Esophagus muscularis mucosa (tissue), 4 donors: ENCODE data around the gene ARHGAP15. TPM values are rescaled to one million over a fixed set of nuclear protein-coding genes. Genes with fewer than 3 reads are reported as not detected.

Source experiments
- DNase-seq: peaks from one replicate; pipeline ENCODE4 v3.0.0-alpha.2; 2017; ENCODE audit errors: extremely low spot score
- H3K27ac ChIP-seq, 4 donors: fragments of 200-600 bp; sonication (generic); replicated peaks in 1 of 4; 1 replicate in 3 of 4; 2 replicates in 1 of 4; pipeline ENCODE4 v1.5.1; 2016 to 2019; ENCODE audit warnings: mild to moderate bottlenecking in 1 of 4
- H3K27me3 ChIP-seq, 4 donors: fragments of 200-600 bp; sonication (generic); one replicate each; pipeline versions ENCODE4 v1.5.1 to v1.6.0; 2016 to 2019
- H3K36me3 ChIP-seq, 4 donors: fragments of 200-600 bp; sonication (generic); one replicate each; pipeline ENCODE4 v1.5.1; 2016 to 2019
- H3K4me1 ChIP-seq, 4 donors: fragments of 200-600 bp; sonication (generic); one replicate each; pipeline ENCODE4 v1.5.1; 2016 to 2019
- H3K4me3 ChIP-seq, 4 donors: fragments of 200-600 bp; sonication (generic); 1 replicate in 2 of 4; 2 replicates in 2 of 4; pipeline ENCODE4 v1.5.1; 2016 to 2019; ENCODE audit warnings: mild to moderate bottlenecking in 4 of 4, moderate library complexity in 1 of 4
- H3K9me3 ChIP-seq, 4 donors: fragments of 200-600 bp; sonication (generic); 1 replicate in 3 of 4; 2 replicates in 1 of 4; pipeline ENCODE4 v1.5.1; 2016 to 2019
- CTCF ChIP-seq, 3 experiments: fragments of 200-600 bp in 2 of 3; fragments of 450-650 bp in 1 of 3; sonication (generic) in 2 of 3; IDR thresholded peaks; one replicate each; pipeline ENCODE4 v1.5.1; 2017 to 2019; ENCODE audit warnings: antibody characterized with exemption in 3 of 3, mild to moderate bottlenecking in 2 of 3, moderate library complexity in 1 of 3
- EP300 ChIP-seq: sonication (generic); formaldehyde crosslinking; IDR thresholded peaks from one replicate; pipeline ENCODE4 v1.6.1; 2017; ENCODE audit warnings: antibody characterized with exemption
- POLR2A ChIP-seq: fragments of 450-650 bp; IDR thresholded peaks from one replicate; pipeline ENCODE4 v1.6.1; 2017; ENCODE audit warnings: antibody characterized with exemption, moderate library complexity, mild to moderate bottlenecking, low read depth
- POLR2AphosphoS5 ChIP-seq, 2 donors: sonication (generic); formaldehyde crosslinking; IDR thresholded peaks; one replicate each; pipeline ENCODE4 v1.6.1; 2017; ENCODE audit warnings: antibody characterized with exemption in 2 of 2
- WGBS: methylation state at CpG from one replicate; pipeline ENCODE4 v1.1.5; 2018; 5-methylcytosine and 5-hydroxymethylcytosine counted together
- intact Hi-C: fragments of 100-400 bp; cut with DNase I; formaldehyde crosslinking; loops from one replicate; pipeline ENCODE4 v1.15.1; 2023
- total RNA-seq, 4 donors: library from RNA; depleted of rRNA; stranded (reverse); fragments of >200 nt; gene quantifications; one replicate each; pipeline versions ENCODE4 v1.1.0 to v1.2.1, GENCODE V29; 2016

The ARHGAP15 gene
- total RNA-seq, 4 donors from 2014 or later = 5.4 to 13.3 (median 7.1) TPM

GRCh38 chr2:143702931-143703330, 573.7 kb downstream of the ARHGAP15 start:
- no peak for DNase-seq
- H3K9me3 ChIP-seq = no peaks in the 10 kb centered on the region
- H3K4me3 ChIP-seq = no peak overlapping the region
- H3K27ac ChIP-seq = no peak overlapping the region
- no peaks in the 10 kb centered on the region for H3K27me3 ChIP-seq
- intact Hi-C loops = no loop called here
- WGBS = 88% methylated on average over 1 of the region's 1 CpG
- TF ChIP-seq POLR2A (no peak), POLR2AphosphoS5 (IDR thresholded peaks at IDR 0.05) (no peak), CTCF (IDR thresholded peaks at IDR 0.05) (no peak), EP300 (no peak)
- no peaks in the 10 kb centered on the region for H3K36me3 ChIP-seq
- no peaks in the 10 kb centered on the region for H3K4me1 ChIP-seq

DNA sequence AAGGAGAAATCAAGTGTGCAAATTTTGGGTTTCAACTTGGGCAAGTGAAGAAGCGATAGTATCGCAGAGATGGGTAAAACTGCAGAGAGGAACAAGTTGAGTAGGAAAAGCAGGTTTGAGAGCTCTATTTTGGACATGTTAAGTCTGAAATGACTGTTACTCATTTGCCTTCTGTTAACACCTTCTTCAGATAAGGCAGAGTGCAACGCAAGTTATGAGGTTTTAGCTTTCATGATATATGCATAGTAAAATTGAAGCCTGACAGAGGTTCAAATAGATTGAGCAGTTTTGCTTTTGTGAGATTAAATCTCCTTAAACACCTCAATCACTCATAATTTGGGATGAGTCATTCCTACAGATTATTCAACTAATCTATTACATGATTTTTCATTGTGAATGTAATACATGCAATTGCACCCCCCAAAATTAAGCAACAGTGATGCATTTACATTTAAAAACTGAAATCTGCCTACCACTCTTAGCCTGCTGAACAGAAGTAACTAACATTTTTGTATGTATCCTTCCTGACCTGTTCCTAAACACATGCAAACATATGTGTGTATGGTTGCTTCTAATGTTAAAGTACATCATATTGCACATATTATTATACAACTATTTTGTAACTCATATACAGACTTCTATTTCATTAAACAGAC, 575.4 kb downstream of the ARHGAP15 start:
- H3K27ac ChIP-seq = no peak overlapping the region
- DNase-seq = no peak
- H3K4me1 ChIP-seq = no peaks in the 10 kb centered on the region
- H3K27me3 ChIP-seq = no peaks in the 10 kb centered on the region
- no peaks in the 10 kb centered on the region for H3K9me3 ChIP-seq
- intact Hi-C loops = no loop called here
- WGBS = 95% methylated on average over 3 of the region's 3 CpGs
- H3K36me3 ChIP-seq = no peaks in the 10 kb centered on the region
- TF ChIP-seq POLR2A (no peak), POLR2AphosphoS5 (IDR thresholded peaks at IDR 0.05) (no peak), CTCF (IDR thresholded peaks at IDR 0.05) (no peak), EP300 (no peak)
- no peak overlapping the region for H3K4me3 ChIP-seq

DNA sequence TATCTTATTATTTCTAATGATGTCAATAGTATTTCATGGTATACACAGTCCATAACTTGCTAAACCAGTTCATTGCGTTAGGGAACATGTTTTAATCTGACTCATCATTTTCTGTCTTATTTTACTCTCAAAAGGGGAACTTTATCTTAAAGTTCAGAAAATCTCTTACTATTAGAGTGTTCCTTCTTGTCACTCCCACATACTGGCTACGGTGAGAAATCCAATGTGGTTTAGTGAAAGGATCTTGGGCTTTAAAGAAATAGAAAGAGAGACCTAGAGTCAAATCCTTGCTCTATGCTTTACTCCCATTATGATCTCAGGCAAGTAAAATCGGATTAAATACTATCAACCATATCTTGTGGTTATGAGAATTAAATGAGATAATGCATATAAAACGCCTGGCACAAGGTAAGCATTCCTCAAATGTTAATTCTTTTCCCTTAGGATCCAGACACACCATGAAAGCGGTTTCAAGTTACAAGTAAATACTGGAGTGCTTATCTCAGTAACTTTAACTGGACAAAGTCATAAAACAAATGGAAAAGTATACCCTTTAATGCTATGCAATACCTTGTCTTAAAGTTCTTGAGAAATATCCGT, 576.0 kb downstream of the ARHGAP15 start:
- Histone ChIP-seq H3K4me3 (no peak overlapping the region), H3K27ac (no peak overlapping the region), H3K4me1 (no peaks in the 10 kb centered on the region), H3K9me3 (no peaks in the 10 kb centered on the region), H3K36me3 (no peaks in the 10 kb centered on the region), H3K27me3 (no peaks in the 10 kb centered on the region)
- no peak for DNase-seq
- WGBS = 84% methylated on average over 6 of the region's 6 CpGs
- TF ChIP-seq POLR2AphosphoS5 (IDR thresholded peaks at IDR 0.05) (no peak), EP300 (no peak), CTCF (IDR thresholded peaks at IDR 0.05) (no peak), POLR2A (no peak)
- intact Hi-C loops = no loop called here

- no peak for TF ChIP-seq EP300
- no peak for TF ChIP-seq CTCF (IDR thresholded peaks at IDR 0.05)
- no peak for TF ChIP-seq POLR2A
- TF ChIP-seq POLR2AphosphoS5 (IDR thresholded peaks at IDR 0.05) = no peak
- no peak overlapping the region for H3K4me3 ChIP-seq
- no peaks in the 10 kb centered on the region for H3K9me3 ChIP-seq
- no peaks in the 10 kb centered on the region for H3K4me1 ChIP-seq
- intact Hi-C loops = no loop called here
- no peaks in the 10 kb centered on the region for H3K36me3 ChIP-seq
- 87% methylated on average over 3 of the region's 3 CpGs for WGBS
- no peak for DNase-seq
- no peak overlapping the region for H3K27ac ChIP-seq
- H3K27me3 ChIP-seq = no peaks in the 10 kb centered on the region
Observed at GRCh38 chr2:143706354-143706753, 577.1 kb downstream of the ARHGAP15 start.
